Ascending aorta (tissue), 2 donors: ENCODE data around the gene DIAPH2. TPM values are rescaled to one million over a fixed set of nuclear protein-coding genes. Genes with fewer than 3 reads are reported as not detected.
"Not testable (repeated sequence)": the region's sequence is repeated elsewhere in the genome, so short reads cannot be mapped to it uniquely, and the experiment has no call there.

Experiments used
- DNase-seq, 2 donors: peaks; one replicate each; pipeline ENCODE4 v3.0.0-alpha.2; 2019; ENCODE audit warnings: low spot score in 2 of 2
- H3K27ac ChIP-seq, 2 donors: fragments of 200-600 bp; sonication (generic); one replicate each; pipeline ENCODE4 v1.5.1; 2016 to 2017; ENCODE audit warnings: mild to moderate bottlenecking in 1 of 2
- H3K27me3 ChIP-seq: fragments of 200-600 bp; sonication (generic); one replicate; pipeline ENCODE4 v1.5.1; 2017
- H3K36me3 ChIP-seq, 2 donors: fragments of 200-600 bp; sonication (generic); one replicate each; pipeline ENCODE4 v1.5.1; 2016
- H3K4me1 ChIP-seq, 2 donors: fragments of 200-600 bp; sonication (generic); one replicate each; pipeline ENCODE4 v1.5.1; 2016 to 2017; ENCODE audit warnings: mild to moderate bottlenecking in 1 of 2
- H3K4me3 ChIP-seq, 2 donors: fragments of 200-600 bp; sonication (generic); one replicate each; pipeline ENCODE4 v1.5.1; 2016 to 2017; ENCODE audit warnings: mild to moderate bottlenecking in 1 of 2
- H3K9me3 ChIP-seq, 2 donors: fragments of 200-600 bp; sonication (generic); one replicate each; pipeline ENCODE4 v1.5.1; 2016
- CTCF ChIP-seq, 3 experiments: fragments of 200-600 bp in 2 of 3; fragments of 450-650 bp in 1 of 3; sonication (generic) in 2 of 3; IDR thresholded peaks; one replicate each; pipeline ENCODE4 v1.5.1; 2016 to 2019; ENCODE audit warnings: antibody characterized with exemption in 3 of 3, mild to moderate bottlenecking in 1 of 3, moderate library complexity in 1 of 3
- intact Hi-C: fragments of 100-400 bp; cut with DNase I; formaldehyde crosslinking; loops from one replicate; pipeline ENCODE4 v1.15.1; 2023
- total RNA-seq: library from RNA; depleted of rRNA; stranded (reverse); fragments of >200 nt; gene quantifications from one replicate; pipeline ENCODE4 v1.1.0, GENCODE V29; 2016

The DIAPH2 gene
- total RNA-seq, 1 donor from 2014 or later, result 27.9 TPM

- no peak for DNase-seq
- H3K4me3 ChIP-seq, result no peak overlapping the region
- intact Hi-C loops, result no loop called here
- TF ChIP-seq CTCF (IDR thresholded peaks at IDR 0.05), result no peak
- no peak overlapping the region for H3K27ac ChIP-seq
- H3K9me3 ChIP-seq, result no peaks in the 10 kb centered on the region
- H3K36me3 ChIP-seq, result no peaks in the 10 kb centered on the region
- no peaks in the 10 kb centered on the region for H3K27me3 ChIP-seq
- no peaks in the 10 kb centered on the region for H3K4me1 ChIP-seq
Measured at GRCh38 chrX:96729868-96730643, 45.4 kb downstream of the DIAPH2 start.

GRCh38 chrX:96731000-96731399 lies 46.4 kb downstream of the DIAPH2 start:
- H3K36me3 ChIP-seq, H3K4me3 ChIP-seq, H3K27ac ChIP-seq, intact Hi-C loops, H3K27me3 ChIP-seq, H3K9me3 ChIP-seq, DNase-seq, H3K4me1 ChIP-seq: not testable (repeated sequence)

- no peaks in the 10 kb centered on the region for H3K4me1 ChIP-seq
- no peak overlapping the region for H3K4me3 ChIP-seq
- H3K27me3 ChIP-seq, result no peaks in the 10 kb centered on the region
- no peaks in the 10 kb centered on the region for H3K36me3 ChIP-seq
- DNase-seq, result no peak
- H3K9me3 ChIP-seq, result no peaks in the 10 kb centered on the region
- intact Hi-C loops, result no loop called here
- no peak for TF ChIP-seq CTCF (IDR thresholded peaks at IDR 0.05)
- H3K27ac ChIP-seq, result no peak overlapping the region
Measured at GRCh38 chrX:96743367-96744073, 58.9 kb downstream of the DIAPH2 start.

GRCh38 chrX:96752781-96753180 lies 68.1 kb downstream of the DIAPH2 start:
- DNase-seq, result no peak
- H3K27ac ChIP-seq, result no peak overlapping the region
- no peaks in the 10 kb centered on the region for H3K27me3 ChIP-seq
- no peak overlapping the region for H3K4me3 ChIP-seq
- no peaks in the 10 kb centered on the region for H3K36me3 ChIP-seq
- H3K4me1 ChIP-seq, result no peaks in the 10 kb centered on the region
- no peaks in the 10 kb centered on the region for H3K9me3 ChIP-seq
- intact Hi-C loops, result no loop called here
- TF ChIP-seq CTCF (IDR thresholded peaks at IDR 0.05), result no peak

- no peaks in the 10 kb centered on the region for H3K36me3 ChIP-seq
- no peaks in the 10 kb centered on the region for H3K27me3 ChIP-seq
- no peak overlapping the region for H3K4me3 ChIP-seq
- no peak overlapping the region for H3K27ac ChIP-seq
- DNase-seq, result no peak
- intact Hi-C loops, result no loop called here
- TF ChIP-seq CTCF (IDR thresholded peaks at IDR 0.05), result no peak
- H3K9me3 ChIP-seq, result no peaks in the 10 kb centered on the region
- H3K4me1 ChIP-seq, result no peaks in the 10 kb centered on the region
Measured at GRCh38 chrX:96753230-96753629, 68.6 kb downstream of the DIAPH2 start.

GRCh38 chrX:96756491-96756890 lies 71.8 kb downstream of the DIAPH2 start:
- Histone ChIP-seq H3K27ac (no peak overlapping the region), H3K4me3 (no peak overlapping the region), H3K36me3 (no peaks in the 10 kb centered on the region), H3K27me3 (no peaks in the 10 kb centered on the region), H3K9me3 (no peaks in the 10 kb centered on the region), H3K4me1 (no peaks in the 10 kb centered on the region)
- DNase-seq, result no peak
- TF ChIP-seq CTCF (IDR thresholded peaks at IDR 0.05), result no peak
- intact Hi-C loops, result no loop called here
